ENCODE measurements around the gene UBAP2L. TPM values are rescaled to one million over a fixed set of nuclear protein-coding genes. Genes with fewer than 3 reads are reported as not detected.

Gene UBAP2L
- total and polyA plus RNA-seq, 9 of the 15 experiments (the other 6 are each of a cell fraction or from before 2014, with no cell fraction given): 75.0 to 245 (median 119) TPM

DNA sequence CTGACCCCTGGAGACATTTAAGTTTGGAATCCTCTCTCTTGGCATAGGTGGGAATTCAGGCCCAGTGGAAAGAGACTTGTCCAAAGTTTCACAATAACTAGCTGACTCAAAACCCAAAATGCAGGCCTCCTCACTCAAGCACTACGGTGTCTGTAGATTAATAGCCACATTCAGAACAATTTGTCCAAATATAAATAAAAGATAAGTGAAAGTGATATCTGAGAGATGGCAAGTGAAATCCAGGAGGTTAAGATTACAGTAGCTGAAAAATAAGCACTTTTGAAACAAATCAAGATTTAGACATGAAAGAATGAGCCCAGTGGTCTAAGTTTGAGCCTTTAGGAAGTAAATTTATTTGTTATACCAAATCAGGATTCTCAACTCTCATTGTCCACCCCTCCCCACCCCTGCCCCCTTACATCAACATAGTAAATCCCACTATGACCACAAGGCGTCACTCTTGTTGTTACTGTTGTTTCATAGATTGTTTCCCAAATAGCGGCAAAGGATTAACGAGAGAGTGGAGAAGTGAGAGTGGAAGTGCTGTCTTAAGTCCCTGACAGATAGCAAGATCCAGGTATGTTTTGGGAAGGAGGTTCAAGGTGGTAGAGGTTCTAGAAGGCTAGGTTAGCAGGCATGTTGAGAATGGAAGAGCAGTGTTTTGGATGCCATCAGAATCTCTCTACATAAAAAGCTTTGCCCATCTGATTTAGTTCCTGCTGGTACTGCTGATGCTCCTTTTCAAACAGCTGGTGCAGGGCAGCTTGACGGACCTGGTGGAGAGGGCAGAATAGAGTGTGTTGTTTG, 21.8 kb upstream of the UBAP2L start (continued):
- TF ChIP-seq ZFP1 (CRISPR knock-in tag; IDR thresholded peaks at IDR 0.05) (no peak), ZNF41 (CRISPR knock-in tag; conservative IDR thresholded peaks at IDR 0.05) (no peak), ZFP36 (IDR thresholded peaks at IDR 0.05; ENCODE audit: low read depth, low read length, partially characterized antibody) (no peak)
- TF ChIP-seq, protein P1, sequence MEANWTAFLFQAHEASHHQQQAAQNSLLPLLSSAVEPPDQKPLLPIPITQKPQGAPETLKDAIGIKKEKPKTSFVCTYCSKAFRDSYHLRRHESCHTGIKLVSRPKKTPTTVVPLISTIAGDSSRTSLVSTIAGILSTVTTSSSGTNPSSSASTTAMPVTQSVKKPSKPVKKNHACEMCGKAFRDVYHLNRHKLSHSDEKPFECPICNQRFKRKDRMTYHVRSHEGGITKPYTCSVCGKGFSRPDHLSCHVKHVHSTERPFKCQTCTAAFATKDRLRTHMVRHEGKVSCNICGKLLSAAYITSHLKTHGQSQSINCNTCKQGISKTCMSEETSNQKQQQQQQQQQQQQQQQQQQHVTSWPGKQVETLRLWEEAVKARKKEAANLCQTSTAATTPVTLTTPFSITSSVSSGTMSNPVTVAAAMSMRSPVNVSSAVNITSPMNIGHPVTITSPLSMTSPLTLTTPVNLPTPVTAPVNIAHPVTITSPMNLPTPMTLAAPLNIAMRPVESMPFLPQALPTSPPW (CRISPR knock-in tag; IDR thresholded peaks at IDR 0.05): peak; percentile 80

DNA sequence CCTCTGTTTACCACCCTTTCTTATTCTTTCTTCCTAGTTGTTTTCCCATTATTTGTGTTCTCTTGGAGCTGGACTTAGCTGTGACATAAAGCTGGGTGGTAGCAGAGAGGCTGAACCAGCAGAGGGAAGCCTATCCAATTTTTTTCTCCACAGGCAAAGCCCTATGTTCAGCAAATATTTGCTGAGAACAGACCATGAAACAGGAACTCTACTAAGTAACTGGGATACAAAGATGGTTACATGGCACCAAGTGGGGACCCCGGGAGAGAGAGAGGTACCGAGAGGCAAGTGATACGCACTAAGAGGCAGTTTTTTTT, 21.2 kb upstream of the UBAP2L start:
- Histone ChIP-seq H3K27me3 (ENCODE audit: control insufficient read depth in 2 of 2, insufficient read depth in 2 of 2, low read length in 2 of 2) (no peaks in the 10 kb centered on the region), H3K9ac (ENCODE audit: insufficient read depth in 1 of 2, low read depth in 2 of 2, low read length in 2 of 2) (no peak overlapping the region), H3K4me3 (no peak overlapping the region), H3K4me2 (ENCODE audit: insufficient read depth, low read length) (peak overlapping the region; percentile 65; the same call in 1 of the 2 replicates), H3K36me3 (ENCODE audit: control insufficient read depth, insufficient read depth, low read length) (no peaks in the 10 kb centered on the region), H3K4me1 (replicated peaks in 1 of 2; ENCODE audit: control insufficient read depth in 2 of 2, insufficient read depth in 2 of 2, low read length in 2 of 2) (peaks cover 4 to 8% of the 10 kb centered on the region in 2 experiments; a peak in 3 of 5 replicates), H3K79me2 (ENCODE audit: control insufficient read depth, insufficient read depth, low read length) (no peaks in the 10 kb centered on the region; the same call in 2 of the 3 replicates), H4K20me1 (replicated peaks; ENCODE audit: control insufficient read depth, insufficient read depth, low read length) (no peaks in the 10 kb centered on the region), H2AFZ (ENCODE audit: low read depth, low read length) (peak overlapping the region; percentile 66), H3K9me1 (ENCODE audit: control insufficient read depth, insufficient read depth, low read length) (no peaks in the 10 kb centered on the region), H3K9me3 (replicated peaks; ENCODE audit: control insufficient read depth, insufficient read depth, low read depth, low read length) (no peaks in the 10 kb centered on the region), H3K27ac (ENCODE audit: extremely low read depth, low read depth, low read length) (no peak overlapping the region)
- POLR2A ChIA-PET: interaction anchor here (0.7 to 2.1 kb wide), 6 partner anchors 8 to 208 kb away, joined by 3 to 7 read pairs (median 4); no protein-coding TSS in a partner anchor
- ATAC-seq: peak; percentile 73
- in situ Hi-C loops (cut with MboI): no loop called here
- CTCF ChIA-PET (ENCODE audit: low intra/inter-chr PET ratio): interaction anchor here (1.5 to 2.3 kb wide), 4 partner anchors 10 to 146 kb away, joined by 4 to 14 read pairs (median 6); partner anchors contain the start of gene HAX1
- no TSS peak for BruUV-seq (replicated peaks)
- no peak for FAIRE-seq
- peak in 1 of 4 experiments; percentile 18 for DNase-seq (ENCODE audit: extremely low read depth in 1 of 4, low spot score in 3 of 4)
- intact Hi-C loops (cut with micrococcal nuclease): loop anchor here (1.0 to 10.0 kb wide), 3 partner anchors 73 to 265 kb away; partner anchors contain the start of gene HAX1
- 96% methylated on average over 3 of the region's 3 CpGs for WGBS (ENCODE audit: insufficient coverage, low coverage, missing lambda C conversion rate)
- TF ChIP-seq SMC3 (conservative IDR thresholded peaks at IDR 0.05; ENCODE audit: insufficient read depth, low read depth, low read length) (no peak), ZNF764 (CRISPR knock-in tag; IDR thresholded peaks at IDR 0.05; ENCODE audit: low read depth) (peak; percentile 97), BRD4 (IDR thresholded peaks at IDR 0.05) (no peak), HOXB6 (CRISPR knock-in tag; IDR thresholded peaks at IDR 0.05; ENCODE audit: borderline replicate concordance) (no peak), ZNF707 (CRISPR knock-in tag; conservative IDR thresholded peaks at IDR 0.05) (no peak)
- TF ChIP-seq, protein P2, sequence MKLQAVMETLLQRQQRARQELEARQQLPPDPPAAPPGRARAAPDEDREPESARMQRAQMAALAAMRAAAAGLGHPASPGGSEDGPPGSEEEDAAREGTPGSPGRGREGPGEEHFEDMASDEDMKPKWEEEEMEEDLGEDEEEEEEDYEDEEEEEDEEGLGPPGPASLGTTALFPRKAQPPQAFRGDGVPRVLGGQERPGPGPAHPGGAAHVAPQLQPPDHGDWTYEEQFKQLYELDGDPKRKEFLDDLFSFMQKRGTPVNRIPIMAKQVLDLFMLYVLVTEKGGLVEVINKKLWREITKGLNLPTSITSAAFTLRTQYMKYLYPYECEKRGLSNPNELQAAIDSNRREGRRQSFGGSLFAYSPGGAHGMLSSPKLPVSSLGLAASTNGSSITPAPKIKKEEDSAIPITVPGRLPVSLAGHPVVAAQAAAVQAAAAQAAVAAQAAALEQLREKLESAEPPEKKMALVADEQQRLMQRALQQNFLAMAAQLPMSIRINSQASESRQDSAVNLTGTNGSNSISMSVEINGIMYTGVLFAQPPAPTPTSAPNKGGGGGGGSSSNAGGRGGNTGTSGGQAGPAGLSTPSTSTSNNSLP (IDR thresholded peaks at IDR 0.05; ENCODE audit: borderline replicate concordance, low read depth, low read length): no peak
- TF ChIP-seq, protein P3, sequence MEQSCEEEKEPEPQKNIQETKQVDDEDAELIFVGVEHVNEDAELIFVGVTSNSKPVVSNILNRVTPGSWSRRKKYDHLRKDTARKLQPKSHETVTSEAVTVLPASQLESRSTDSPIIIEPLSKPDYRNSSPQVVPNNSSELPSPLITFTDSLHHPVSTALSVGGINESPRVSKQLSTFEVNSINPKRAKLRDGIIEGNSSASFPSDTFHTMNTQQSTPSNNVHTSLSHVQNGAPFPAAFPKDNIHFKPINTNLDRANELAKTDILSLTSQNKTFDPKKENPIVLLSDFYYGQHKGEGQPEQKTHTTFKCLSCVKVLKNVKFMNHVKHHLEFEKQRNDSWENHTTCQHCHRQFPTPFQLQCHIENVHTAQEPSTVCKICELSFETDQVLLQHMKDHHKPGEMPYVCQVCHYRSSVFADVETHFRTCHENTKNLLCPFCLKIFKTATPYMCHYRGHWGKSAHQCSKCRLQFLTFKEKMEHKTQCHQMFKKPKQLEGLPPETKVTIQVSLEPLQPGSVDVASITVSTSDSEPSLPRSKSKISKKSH (CRISPR knock-in tag; IDR thresholded peaks at IDR 0.05): no peak
- TF ChIP-seq, protein P4, sequence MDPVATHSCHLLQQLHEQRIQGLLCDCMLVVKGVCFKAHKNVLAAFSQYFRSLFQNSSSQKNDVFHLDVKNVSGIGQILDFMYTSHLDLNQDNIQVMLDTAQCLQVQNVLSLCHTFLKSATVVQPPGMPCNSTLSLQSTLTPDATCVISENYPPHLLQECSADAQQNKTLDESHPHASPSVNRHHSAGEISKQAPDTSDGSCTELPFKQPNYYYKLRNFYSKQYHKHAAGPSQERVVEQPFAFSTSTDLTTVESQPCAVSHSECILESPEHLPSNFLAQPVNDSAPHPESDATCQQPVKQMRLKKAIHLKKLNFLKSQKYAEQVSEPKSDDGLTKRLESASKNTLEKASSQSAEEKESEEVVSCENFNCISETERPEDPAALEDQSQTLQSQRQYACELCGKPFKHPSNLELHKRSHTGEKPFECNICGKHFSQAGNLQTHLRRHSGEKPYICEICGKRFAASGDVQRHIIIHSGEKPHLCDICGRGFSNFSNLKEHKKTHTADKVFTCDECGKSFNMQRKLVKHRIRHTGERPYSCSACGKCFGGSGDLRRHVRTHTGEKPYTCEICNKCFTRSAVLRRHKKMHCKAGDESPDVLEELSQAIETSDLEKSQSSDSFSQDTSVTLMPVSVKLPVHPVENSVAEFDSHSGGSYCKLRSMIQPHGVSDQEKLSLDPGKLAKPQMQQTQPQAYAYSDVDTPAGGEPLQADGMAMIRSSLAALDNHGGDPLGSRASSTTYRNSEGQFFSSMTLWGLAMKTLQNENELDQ (CRISPR knock-in tag; IDR thresholded peaks at IDR 0.05; ENCODE audit: borderline replicate concordance): no peak
